Astrocyte (in vitro differentiated cells and primary cell): ENCODE results near the gene PHETA2. TPM values are rescaled to one million over a fixed set of nuclear protein-coding genes. Genes with fewer than 3 reads are reported as not detected.

Experiments
- DNase-seq: peaks from one replicate; pipeline ENCODE4 v3.0.0-alpha.2; 2010; ENCODE audit warnings: low read depth
- FAIRE-seq: peaks from 2 replicates; lab custom pipeline; 2011; peaks lifted over from hg19 to GRCh38; lab: Jason Lieb, UNC
- H2AFZ ChIP-seq: 2 replicates; pipeline ENCODE4 v1.6.0; 2012; ENCODE audit warnings: low read depth, low read length, inconsistent platforms
- H3K27ac ChIP-seq: 2 replicates; pipeline ENCODE4 v1.5.1; 2011; ENCODE audit warnings: low read depth, low read length, inconsistent platforms
- H3K27me3 ChIP-seq: 2 replicates; pipeline ENCODE4 v1.6.0; 2011; ENCODE audit warnings: low read length, inconsistent platforms; ENCODE audit not compliant: insufficient read depth
- H3K36me3 ChIP-seq: 2 replicates; pipeline ENCODE4 v1.5.1; 2011; ENCODE audit warnings: low read length, inconsistent platforms; ENCODE audit not compliant: insufficient read depth
- H3K4me1 ChIP-seq: 2 replicates; pipeline ENCODE4 v1.5.1; 2011; ENCODE audit warnings: low read length, inconsistent platforms; ENCODE audit not compliant: insufficient read depth
- H3K4me2 ChIP-seq: 2 replicates; pipeline ENCODE4 v1.6.0; 2012; ENCODE audit warnings: low read length, inconsistent platforms
- H3K4me3 ChIP-seq: 2 replicates; pipeline ENCODE4 v1.5.1; 2011; ENCODE audit warnings: low read depth, mild to moderate bottlenecking, low read length, inconsistent platforms; ENCODE audit not compliant: insufficient read depth
- H3K79me2 ChIP-seq: 2 replicates; pipeline ENCODE4 v1.6.0; 2012; ENCODE audit warnings: mild to moderate bottlenecking, low read length, inconsistent platforms; ENCODE audit not compliant: insufficient read depth
- H3K9ac ChIP-seq: 2 replicates; pipeline ENCODE4 v1.6.0; 2012; ENCODE audit warnings: mild to moderate bottlenecking, low read length, inconsistent platforms
- H3K9me3 ChIP-seq: 2 replicates; pipeline ENCODE4 v1.5.1; 2012; ENCODE audit warnings: low read depth, mild to moderate bottlenecking, low read length, inconsistent platforms; ENCODE audit not compliant: insufficient read depth
- H4K20me1 ChIP-seq: 2 replicates; pipeline ENCODE4 v1.6.0; 2012; ENCODE audit warnings: low read length, inconsistent platforms; ENCODE audit not compliant: insufficient read depth
- H3K27ac Mint-ChIP-seq: one replicate; pipeline ENCODE4 v1.8.0; 2021; ENCODE audit warnings: mild to moderate bottlenecking, mixed read lengths; ENCODE audit not compliant: unreplicated experiment
- H3K27me3 Mint-ChIP-seq: one replicate; pipeline ENCODE4 v1.8.0; 2021; ENCODE audit warnings: low read depth, mixed read lengths; ENCODE audit not compliant: unreplicated experiment
- H3K36me3 Mint-ChIP-seq: one replicate; pipeline ENCODE4 v1.8.0; 2021; ENCODE audit warnings: low read depth, mixed read lengths; ENCODE audit not compliant: unreplicated experiment
- H3K4me1 Mint-ChIP-seq: one replicate; pipeline ENCODE4 v1.8.0; 2021; ENCODE audit warnings: low read depth, mixed read lengths; ENCODE audit not compliant: unreplicated experiment
- H3K4me3 Mint-ChIP-seq: one replicate; pipeline ENCODE4 v1.8.0; 2021; ENCODE audit warnings: mild to moderate bottlenecking, moderate library complexity, mixed read lengths; ENCODE audit not compliant: unreplicated experiment
- H3K9me3 Mint-ChIP-seq: one replicate; pipeline ENCODE4 v1.8.0; 2021; ENCODE audit warnings: mild to moderate bottlenecking, mixed read lengths; ENCODE audit not compliant: unreplicated experiment
- EZH2 ChIP-seq: IDR thresholded peaks from 2 replicates; pipeline ENCODE4 v1.6.1; 2012; ENCODE audit warnings: mild to moderate bottlenecking, low read length, inconsistent platforms; ENCODE audit not compliant: insufficient read depth
- total RNA-seq: library from RNA; stranded (reverse); gene quantifications from 2 replicates; pipeline ENCODE4 v1.2.1, GENCODE V29; 2021
- TF ChIP-seq, protein P1 (sequence below): IDR thresholded peaks from 2 replicates; pipeline ENCODE4 v1.5.1; 2011; ENCODE audit warnings: low read depth, mild to moderate bottlenecking, inconsistent platforms, low read length, moderate library complexity; ENCODE audit not compliant: insufficient read depth

The PHETA2 gene
- total RNA-seq, 1 donor from 2014 or later: 0.18 TPM

DNA sequence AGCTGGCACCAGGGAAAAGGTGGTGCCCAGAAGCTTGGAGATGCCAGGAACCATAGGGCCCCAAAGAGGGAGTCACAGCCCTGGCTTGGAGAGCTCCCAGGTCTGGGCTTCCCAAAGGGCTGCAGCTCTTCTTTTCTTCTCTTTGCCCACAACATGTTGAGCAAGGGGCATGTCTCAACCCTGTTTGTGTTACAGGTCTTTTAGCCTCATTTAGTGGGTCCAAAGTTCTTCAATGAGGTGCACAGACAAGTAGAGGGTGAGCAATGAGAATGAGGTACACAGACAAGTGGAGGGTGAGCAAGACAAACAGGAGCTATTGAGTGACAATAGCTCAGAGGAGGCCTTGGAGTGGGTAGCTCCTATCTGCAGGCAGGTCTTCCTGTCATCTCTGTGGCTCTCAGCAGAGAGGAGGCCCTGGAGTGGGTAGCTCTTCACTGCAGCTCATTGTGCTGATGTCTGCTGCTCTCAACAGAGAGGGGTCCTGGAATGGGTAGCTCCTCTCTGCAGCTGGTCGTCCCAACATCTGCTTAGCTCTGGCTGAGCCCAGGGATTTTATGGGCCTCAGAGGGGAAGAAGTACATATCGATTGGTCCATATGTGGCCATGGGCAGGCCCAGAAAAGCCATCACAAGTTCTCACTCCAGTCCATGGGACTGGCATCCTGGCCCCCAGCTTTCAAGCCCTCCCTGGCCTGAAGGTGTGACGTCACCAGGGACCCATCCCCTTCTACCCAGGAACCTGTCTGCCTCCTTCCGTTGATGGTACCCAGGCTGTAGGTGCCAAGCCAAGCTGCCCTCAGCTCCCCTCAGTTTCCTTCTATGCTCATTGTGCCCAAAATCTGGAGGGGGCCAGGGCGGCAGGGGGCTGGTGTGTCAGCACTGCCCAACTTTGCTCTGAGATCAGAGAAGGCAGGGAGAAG, 40.5 kb upstream of the PHETA2 start:
- peaks cover 10% of the 10 kb centered on the region for H3K4me1 Mint-ChIP-seq
- H3K4me3 ChIP-seq: no peak overlapping the region

GRCh38 chr22:42035256-42035655, 38.8 kb upstream of the PHETA2 start:
- no peak overlapping the region for H3K27ac Mint-ChIP-seq
- no peak overlapping the region for H3K4me3 Mint-ChIP-seq
- Histone ChIP-seq H2AFZ (no peak overlapping the region), H3K9ac (no peak overlapping the region), H3K4me2 (no peak overlapping the region), H3K79me2 (no peaks in the 10 kb centered on the region), H3K4me1 (no peaks in the 10 kb centered on the region), H4K20me1 (no peaks in the 10 kb centered on the region), H3K27me3 (no peaks in the 10 kb centered on the region), H3K4me3 (no peak overlapping the region), H3K27ac (no peak overlapping the region), H3K9me3 (peaks cover 9% of the 10 kb centered on the region), H3K36me3 (no peaks in the 10 kb centered on the region)
- no peak for DNase-seq
- H3K27me3 Mint-ChIP-seq: peaks cover 9% of the 10 kb centered on the region
- H3K36me3 Mint-ChIP-seq: peaks cover 2% of the 10 kb centered on the region
- no peak for FAIRE-seq
- TF ChIP-seq, protein P1, sequence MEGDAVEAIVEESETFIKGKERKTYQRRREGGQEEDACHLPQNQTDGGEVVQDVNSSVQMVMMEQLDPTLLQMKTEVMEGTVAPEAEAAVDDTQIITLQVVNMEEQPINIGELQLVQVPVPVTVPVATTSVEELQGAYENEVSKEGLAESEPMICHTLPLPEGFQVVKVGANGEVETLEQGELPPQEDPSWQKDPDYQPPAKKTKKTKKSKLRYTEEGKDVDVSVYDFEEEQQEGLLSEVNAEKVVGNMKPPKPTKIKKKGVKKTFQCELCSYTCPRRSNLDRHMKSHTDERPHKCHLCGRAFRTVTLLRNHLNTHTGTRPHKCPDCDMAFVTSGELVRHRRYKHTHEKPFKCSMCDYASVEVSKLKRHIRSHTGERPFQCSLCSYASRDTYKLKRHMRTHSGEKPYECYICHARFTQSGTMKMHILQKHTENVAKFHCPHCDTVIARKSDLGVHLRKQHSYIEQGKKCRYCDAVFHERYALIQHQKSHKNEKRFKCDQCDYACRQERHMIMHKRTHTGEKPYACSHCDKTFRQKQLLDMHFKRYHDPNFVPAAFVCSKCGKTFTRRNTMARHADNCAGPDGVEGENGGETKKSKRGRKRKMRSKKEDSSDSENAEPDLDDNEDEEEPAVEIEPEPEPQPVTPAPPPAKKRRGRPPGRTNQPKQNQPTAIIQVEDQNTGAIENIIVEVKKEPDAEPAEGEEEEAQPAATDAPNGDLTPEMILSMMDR: no peak
- TF ChIP-seq EZH2: no peak
- peaks cover 7% of the 10 kb centered on the region for H3K9me3 Mint-ChIP-seq
- H3K4me1 Mint-ChIP-seq: peaks cover 10% of the 10 kb centered on the region

More for the DNA sequence above, 40.5 kb upstream of the PHETA2 start:
- Histone ChIP-seq H4K20me1 (no peaks in the 10 kb centered on the region), H3K9ac (no peak overlapping the region), H3K4me1 (no peaks in the 10 kb centered on the region), H2AFZ (no peak overlapping the region), H3K9me3 (peaks cover 9% of the 10 kb centered on the region), H3K4me2 (no peak overlapping the region), H3K27me3 (no peaks in the 10 kb centered on the region), H3K79me2 (no peaks in the 10 kb centered on the region), H3K27ac (no peak overlapping the region), H3K36me3 (no peaks in the 10 kb centered on the region)
- no peak for FAIRE-seq
- no peak for TF ChIP-seq EZH2
- TF ChIP-seq, protein P1: no peak
- H3K9me3 Mint-ChIP-seq: peaks cover 5% of the 10 kb centered on the region
- H3K4me3 Mint-ChIP-seq: no peak overlapping the region
- peaks cover 9% of the 10 kb centered on the region for H3K27me3 Mint-ChIP-seq
- DNase-seq: no peak
- H3K27ac Mint-ChIP-seq: no peak overlapping the region
- H3K36me3 Mint-ChIP-seq: peaks cover 2% of the 10 kb centered on the region

DNA sequence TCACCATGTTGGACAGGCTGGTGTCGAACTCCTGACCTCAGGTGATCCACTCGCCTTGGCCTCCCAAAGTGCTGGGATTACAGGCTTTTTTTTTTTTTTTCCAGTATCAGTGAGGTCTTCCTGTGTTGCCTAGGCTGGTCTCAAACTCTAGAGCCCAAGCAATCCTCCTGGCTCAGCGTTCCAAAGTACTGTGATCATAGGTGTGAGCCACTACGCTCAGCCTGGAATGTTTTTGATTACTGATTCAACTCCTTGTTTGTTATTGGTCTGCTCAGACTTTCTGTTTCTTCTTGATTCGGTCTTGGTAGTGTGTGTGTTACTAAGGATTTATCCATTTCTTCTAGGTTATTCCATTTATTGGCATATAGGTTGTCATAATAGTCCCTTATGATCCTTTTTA, 34.8 kb upstream of the PHETA2 start:
- Mint-ChIP-seq H3K4me1 (no peaks in the 10 kb centered on the region), H3K36me3 (peaks cover 2% of the 10 kb centered on the region), H3K9me3 (peaks cover 24% of the 10 kb centered on the region), H3K27me3 (peaks cover 12% of the 10 kb centered on the region), H3K4me3 (no peak overlapping the region), H3K27ac (no peak overlapping the region)
- FAIRE-seq: no peak
- no peak for DNase-seq
- H3K4me2 ChIP-seq: no peak overlapping the region
- no peaks in the 10 kb centered on the region for H3K79me2 ChIP-seq
- no peaks in the 10 kb centered on the region for H3K9me3 ChIP-seq
- no peak overlapping the region for H3K9ac ChIP-seq
- H3K27ac ChIP-seq: no peak overlapping the region
- H3K36me3 ChIP-seq: no peaks in the 10 kb centered on the region
- no peaks in the 10 kb centered on the region for H3K27me3 ChIP-seq
- H3K4me3 ChIP-seq: no peak overlapping the region
- TF ChIP-seq EZH2: no peak
- TF ChIP-seq, protein P1: no peak
- H2AFZ ChIP-seq: no peak overlapping the region
- H3K4me1 ChIP-seq: no peaks in the 10 kb centered on the region
- no peaks in the 10 kb centered on the region for H4K20me1 ChIP-seq
